Stimulated activated naive CD8-positive, alpha-beta T cell treated with anti-CD3 and anti-CD28 coated beads, Interleukin-15, Interleukin-2, amounts not matched to agents 100 ng/mL and 50 ng/mL, for 24 hours (primary cell): ENCODE results near the gene DUS1L.

Experiments
- H3K27ac Mint-ChIP-seq: one replicate; pipeline ENCODE4 v1.8.0; 2021; ENCODE audit warnings: mild to moderate bottlenecking, mixed read lengths
- H3K27me3 Mint-ChIP-seq: one replicate; pipeline ENCODE4 v1.8.0; 2021; ENCODE audit warnings: mixed read lengths
- H3K36me3 Mint-ChIP-seq: one replicate; pipeline ENCODE4 v1.8.0; 2021; ENCODE audit warnings: low read depth, mixed read lengths
- H3K4me1 Mint-ChIP-seq: one replicate; pipeline ENCODE4 v1.8.0; 2021; ENCODE audit warnings: low read depth, mixed read lengths
- H3K4me3 Mint-ChIP-seq: one replicate; pipeline ENCODE4 v1.8.0; 2021; ENCODE audit warnings: mild to moderate bottlenecking, mixed read lengths
- H3K9me3 Mint-ChIP-seq: one replicate; pipeline ENCODE4 v1.8.0; 2021; ENCODE audit warnings: mixed read lengths

DUS1L gene

GRCh38 chr17:82010575-82011525 lies 54.8 kb downstream of the DUS1L start:
- H3K9me3 Mint-ChIP-seq, result no peaks in the 10 kb centered on the region
- H3K27me3 Mint-ChIP-seq, result no peaks in the 10 kb centered on the region
- H3K27ac Mint-ChIP-seq, result no peak overlapping the region
- no peaks in the 10 kb centered on the region for H3K36me3 Mint-ChIP-seq
- H3K4me1 Mint-ChIP-seq, result peaks cover 2% of the 10 kb centered on the region
- no peak overlapping the region for H3K4me3 Mint-ChIP-seq

- Mint-ChIP-seq H3K27me3 (no peaks in the 10 kb centered on the region), H3K4me1 (peaks cover 3% of the 10 kb centered on the region), H3K36me3 (no peaks in the 10 kb centered on the region), H3K9me3 (no peaks in the 10 kb centered on the region), H3K27ac (no peak overlapping the region), H3K4me3 (no peak overlapping the region)
These were observed 56.2 kb downstream of the DUS1L start for GRCh38 chr17:82009413-82009812.

DNA sequence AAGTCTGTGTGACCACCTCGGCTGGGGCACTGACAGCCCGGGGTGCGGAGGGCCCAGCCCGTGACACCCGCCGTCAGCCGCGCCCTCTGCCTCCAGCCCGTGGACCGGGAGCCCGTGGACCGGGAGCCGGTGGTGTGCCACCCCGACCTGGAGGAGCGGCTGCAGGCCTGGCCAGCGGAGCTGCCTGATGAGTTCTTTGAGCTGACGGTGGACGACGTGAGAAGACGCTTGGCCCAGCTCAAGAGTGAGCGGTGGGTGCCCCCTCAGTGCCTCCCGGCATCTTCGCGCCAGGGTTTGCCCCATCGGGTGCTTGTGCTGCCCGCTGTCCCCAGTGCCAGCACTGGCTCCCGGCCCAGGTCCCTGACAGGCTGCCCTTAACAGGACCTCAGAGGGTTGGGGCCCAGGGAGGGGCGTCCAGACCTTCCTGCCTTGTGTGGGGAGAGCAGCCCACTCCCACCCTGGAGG lies 56.6 kb downstream of the DUS1L start:
- Mint-ChIP-seq H3K4me1 (peaks cover 3% of the 10 kb centered on the region), H3K4me3 (no peak overlapping the region), H3K27ac (no peak overlapping the region), H3K27me3 (no peaks in the 10 kb centered on the region), H3K36me3 (no peaks in the 10 kb centered on the region), H3K9me3 (no peaks in the 10 kb centered on the region)

DNA sequence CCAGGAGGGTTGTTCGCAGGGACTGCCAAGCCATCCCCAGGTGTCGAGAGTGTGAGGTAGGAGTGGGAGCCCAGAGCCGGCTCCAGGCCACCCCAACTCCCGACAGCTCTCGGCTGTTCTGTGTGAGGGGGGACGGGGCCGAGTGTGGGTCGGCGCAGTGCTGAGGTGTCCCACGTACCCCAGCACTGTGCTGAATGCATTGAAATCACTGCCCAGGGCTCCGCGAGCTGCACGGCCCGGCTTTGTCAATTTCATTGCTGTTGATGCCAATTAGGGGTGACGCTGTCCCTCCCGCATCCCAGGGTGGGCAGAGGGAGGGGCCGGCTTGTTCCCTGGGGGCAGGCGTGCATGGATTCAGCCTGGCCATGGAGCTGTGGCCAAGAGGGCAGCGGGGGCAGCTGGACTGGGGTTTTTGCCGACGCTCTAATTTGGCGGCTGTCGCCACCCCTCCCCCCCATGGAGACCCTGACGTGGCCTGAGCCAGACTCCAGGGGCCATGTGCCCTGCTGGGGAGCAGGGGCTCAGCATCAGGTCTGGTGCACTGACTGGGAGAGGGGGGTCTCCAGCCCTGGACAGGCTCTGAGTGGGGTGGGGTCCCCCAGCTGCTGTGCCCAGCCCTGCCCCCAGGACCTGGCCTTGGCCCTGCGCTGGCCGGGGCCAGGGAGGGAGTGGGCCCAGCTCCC lies 57.2 kb downstream of the DUS1L start:
- H3K36me3 Mint-ChIP-seq, result no peaks in the 10 kb centered on the region
- no peaks in the 10 kb centered on the region for H3K27me3 Mint-ChIP-seq
- no peaks in the 10 kb centered on the region for H3K9me3 Mint-ChIP-seq
- peaks cover 4% of the 10 kb centered on the region for H3K4me1 Mint-ChIP-seq
- no peak overlapping the region for H3K27ac Mint-ChIP-seq
- H3K4me3 Mint-ChIP-seq, result no peak overlapping the region
